Mononuclear cell (primary cell): ENCODE measurements around the gene DRG1. TPM values are rescaled to one million over a fixed set of nuclear protein-coding genes. Genes with fewer than 3 reads are reported as not detected.
"Not testable (repeated sequence)": the region's sequence is repeated elsewhere in the genome, so short reads cannot be mapped to it uniquely, and the experiment has no call there.

Source experiments
- H3K27me3 ChIP-seq: 2 replicates; pipeline ENCODE4 v1.6.0; 2011; ENCODE audit warnings: low read length, control low read depth; ENCODE audit not compliant: insufficient read depth
- H3K4me1 ChIP-seq: 2 replicates; pipeline ENCODE4 v1.5.1; 2011; ENCODE audit warnings: mild to moderate bottlenecking, low read length, control low read depth; ENCODE audit not compliant: insufficient read depth
- H3K4me3 ChIP-seq: 2 replicates; pipeline ENCODE4 v1.5.1; 2011; ENCODE audit warnings: mild to moderate bottlenecking, low read length, moderate library complexity
- H3K9me3 ChIP-seq: 2 replicates; pipeline ENCODE4 v1.5.1; 2011; ENCODE audit warnings: low read depth, mild to moderate bottlenecking, control low read depth, low read length
- total RNA-seq: library from RNA; depleted of rRNA; stranded (reverse); fragments of >200 nt; gene quantifications from one replicate; pipeline ENCODE4 v1.2.3, GENCODE V29; 2012

Gene DRG1
- total RNA-seq, 1 donor, result 48.1 TPM

DNA sequence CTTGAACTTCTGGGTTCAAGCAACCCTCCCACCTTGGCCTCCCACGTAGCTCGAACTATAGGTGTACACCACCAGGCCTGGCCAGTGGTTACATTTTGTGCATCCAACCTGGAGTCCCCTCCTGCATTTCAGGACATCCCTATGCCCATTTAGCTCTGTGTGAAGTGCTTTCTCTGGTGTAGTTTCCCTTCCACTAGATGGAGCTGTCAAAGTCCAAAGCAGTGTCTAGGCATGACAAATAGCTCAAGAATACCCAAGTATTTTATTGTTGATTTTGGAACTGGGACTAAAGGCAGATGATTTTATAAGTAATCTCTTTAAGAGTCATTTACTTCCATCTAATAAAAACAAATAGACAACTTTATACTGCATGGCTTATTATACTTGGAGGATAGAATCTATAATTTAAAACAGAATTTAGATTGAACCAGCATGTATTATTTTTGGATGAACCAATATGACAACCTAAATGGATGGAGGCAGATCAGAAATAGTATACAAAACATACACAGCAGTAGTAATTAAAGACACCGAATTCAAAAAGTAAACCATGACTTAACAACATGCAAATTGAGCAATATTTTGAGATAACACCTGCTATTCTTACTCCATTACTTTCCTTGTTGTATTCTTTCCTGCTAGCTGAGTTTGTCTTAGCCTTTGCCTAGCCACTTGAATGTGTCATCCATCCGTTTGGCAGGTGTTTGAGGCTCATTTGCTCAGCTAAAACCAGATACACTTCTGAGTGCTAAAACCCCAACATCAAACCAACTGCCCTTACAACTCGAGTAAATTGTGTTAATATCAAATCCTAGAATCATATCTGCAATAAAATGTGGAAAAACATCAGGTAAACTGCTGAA is 52.5 kb downstream of the DRG1 start:
- Histone ChIP-seq H3K4me3 (no peak overlapping the region), H3K9me3 (no peaks in the 10 kb centered on the region), H3K4me1 (no peaks in the 10 kb centered on the region), H3K27me3 (no peaks in the 10 kb centered on the region)

DNA sequence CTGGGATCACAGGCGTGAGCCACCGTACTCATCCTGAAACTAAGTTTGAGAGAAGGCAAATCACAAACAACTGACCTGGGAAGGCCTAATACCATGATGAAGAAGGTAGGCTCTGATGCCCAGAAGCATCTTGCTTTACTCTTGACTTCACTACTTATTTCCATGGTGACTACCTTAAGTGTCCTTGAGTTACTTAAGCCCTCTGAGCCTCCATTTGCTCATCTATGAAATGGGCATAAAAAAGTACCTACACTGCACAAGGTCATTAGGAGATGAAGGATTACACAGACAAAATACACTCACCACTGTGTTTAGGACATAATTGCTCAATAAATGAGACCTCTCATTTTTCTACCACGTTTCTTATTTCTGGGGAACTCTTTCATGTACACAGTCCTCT is 62.3 kb downstream of the DRG1 start:
- H3K4me3 ChIP-seq, result no peak overlapping the region
- H3K4me1 ChIP-seq, result no peaks in the 10 kb centered on the region
- no peaks in the 10 kb centered on the region for H3K9me3 ChIP-seq
- H3K27me3 ChIP-seq, result no peaks in the 10 kb centered on the region

DNA sequence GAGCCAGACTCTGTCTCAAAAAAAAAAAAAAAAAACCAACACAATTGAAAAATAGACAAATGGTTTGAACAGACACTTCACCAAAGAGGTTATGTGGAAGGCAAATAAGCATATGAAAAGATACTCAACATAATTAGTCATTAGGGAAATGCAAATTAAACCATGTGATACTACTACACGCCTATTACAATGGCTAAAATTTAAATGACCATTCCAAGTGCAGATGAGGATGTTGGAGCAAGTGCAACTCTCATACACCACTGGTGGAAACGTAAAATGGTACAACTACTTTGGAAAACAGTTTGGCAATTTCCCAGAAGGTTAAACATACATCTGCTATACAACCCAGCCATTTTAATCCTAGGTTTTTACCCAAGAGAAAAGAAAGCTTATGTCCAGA is 65.9 kb downstream of the DRG1 start:
- Histone ChIP-seq H3K4me1 (no peaks in the 10 kb centered on the region), H3K27me3 (no peaks in the 10 kb centered on the region), H3K4me3 (no peak overlapping the region), H3K9me3 (no peaks in the 10 kb centered on the region)

DNA sequence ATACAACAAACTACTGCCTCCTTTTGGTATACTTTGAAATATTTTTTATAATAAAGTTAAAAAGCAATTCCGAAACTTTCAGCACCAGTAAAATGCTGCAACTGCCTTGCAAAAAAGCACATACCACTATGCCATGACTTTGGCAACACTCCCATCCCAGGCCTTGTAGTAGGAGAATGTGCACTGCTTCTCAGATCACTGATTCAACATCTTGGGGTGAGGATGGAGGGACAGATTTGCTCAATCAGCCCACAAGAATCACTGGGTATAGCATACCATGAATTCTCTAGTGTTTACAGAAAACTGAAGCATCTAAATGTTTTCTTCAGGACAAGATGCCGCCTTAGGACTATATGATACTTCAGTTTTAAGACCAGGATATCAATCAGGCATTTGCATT is 75.3 kb downstream of the DRG1 start:
- no peaks in the 10 kb centered on the region for H3K27me3 ChIP-seq

DNA sequence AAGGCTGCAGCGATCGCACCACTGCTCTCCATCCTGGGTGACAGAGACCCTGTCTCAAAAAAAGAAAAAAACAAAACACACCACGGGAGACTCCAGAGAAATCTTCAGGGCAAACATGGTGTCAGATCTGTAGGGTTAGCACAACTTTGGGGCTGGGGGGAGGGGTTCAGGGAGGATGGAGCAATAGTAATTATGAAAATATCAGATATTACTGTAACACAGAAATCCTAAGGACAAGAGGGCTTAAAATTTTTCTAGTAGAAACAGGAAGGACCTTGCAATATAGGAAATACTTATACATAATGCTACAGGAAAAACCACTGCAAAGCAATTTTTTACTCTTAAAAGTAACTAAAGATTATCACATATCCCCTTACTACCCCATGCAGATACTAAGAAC is 76.4 kb downstream of the DRG1 start:
- Histone ChIP-seq H3K9me3 (no peaks in the 10 kb centered on the region), H3K4me1 (peaks cover 6% of the 10 kb centered on the region), H3K27me3 (no peaks in the 10 kb centered on the region), H3K4me3 (no peak overlapping the region)

More for the DNA sequence above, 75.3 kb downstream of the DRG1 start:
- H3K4me3 ChIP-seq, result no peak overlapping the region
- peaks cover 6% of the 10 kb centered on the region for H3K4me1 ChIP-seq
- no peaks in the 10 kb centered on the region for H3K9me3 ChIP-seq

DNA sequence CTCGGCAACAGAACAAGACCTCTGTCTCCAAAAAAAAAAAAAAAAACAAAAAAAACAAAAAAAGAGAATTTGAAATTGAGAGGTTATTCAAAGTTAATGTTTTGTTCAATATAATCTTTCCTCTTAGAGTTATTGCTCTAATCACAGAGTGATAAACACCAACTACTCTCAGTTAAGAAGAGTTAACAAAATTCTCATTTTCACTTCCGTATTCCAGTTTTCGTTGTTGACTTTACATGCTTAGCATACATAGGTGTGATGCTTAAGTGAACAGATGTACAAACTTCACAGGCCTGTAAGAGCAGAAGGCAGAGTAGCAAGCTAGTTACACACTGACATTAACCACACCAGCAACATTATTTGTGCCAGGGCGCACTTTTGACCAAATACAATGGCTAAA is 77.9 kb downstream of the DRG1 start:
- H3K4me1 ChIP-seq, result peaks cover 6% of the 10 kb centered on the region
- H3K27me3 ChIP-seq, result no peaks in the 10 kb centered on the region
- no peaks in the 10 kb centered on the region for H3K9me3 ChIP-seq
- no peak overlapping the region for H3K4me3 ChIP-seq

DNA sequence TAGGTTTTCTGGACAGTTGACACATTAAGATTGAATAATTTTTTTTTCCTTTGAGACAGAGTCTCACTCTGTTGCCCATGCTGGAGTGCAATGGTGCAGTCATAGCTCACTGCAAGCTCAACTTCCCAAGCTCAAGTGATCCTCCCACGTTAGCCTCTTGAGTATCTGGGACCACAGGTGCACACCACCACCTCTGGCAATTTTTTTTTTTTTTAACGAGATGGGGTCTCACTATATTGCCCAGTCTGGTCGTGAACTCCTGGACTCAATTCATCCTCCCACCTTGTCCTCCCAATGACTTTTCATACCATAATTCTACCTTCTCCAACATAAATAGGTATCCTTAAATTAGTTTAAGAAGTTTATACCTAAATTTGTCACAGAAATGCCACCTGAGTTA is 81.7 kb downstream of the DRG1 start:
- H3K4me1 ChIP-seq, result peaks cover 6% of the 10 kb centered on the region
- H3K4me3 ChIP-seq, result no peak overlapping the region
- H3K9me3 ChIP-seq, result no peaks in the 10 kb centered on the region
- H3K27me3 ChIP-seq, result no peaks in the 10 kb centered on the region

DNA sequence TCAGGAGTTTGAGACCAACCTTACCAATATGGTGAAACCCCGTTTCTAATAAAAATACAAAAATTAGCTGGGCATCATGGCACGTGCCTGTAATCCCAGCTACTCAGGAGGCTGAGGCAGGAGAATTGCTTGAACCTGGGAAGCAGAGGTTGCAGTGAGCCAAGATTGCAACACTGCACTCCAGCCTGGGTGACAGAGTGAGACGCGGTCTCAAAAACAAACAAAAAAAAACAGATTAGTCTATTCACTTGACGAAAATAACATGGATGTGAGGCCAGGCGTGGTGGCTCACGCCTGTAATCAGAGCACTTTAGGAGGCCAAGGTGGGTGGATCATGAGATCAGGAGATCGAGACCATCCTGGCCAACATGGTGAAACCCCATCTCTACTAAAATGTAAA is 83.1 kb downstream of the DRG1 start:
- H3K4me3 ChIP-seq, H3K27me3 ChIP-seq, H3K9me3 ChIP-seq, H3K4me1 ChIP-seq: not testable (repeated sequence)

Other genes starting within 250 kb of the DRG1 start
- gene RNF185, start 239.4 kb upstream of the DRG1 start, total RNA-seq, result 15.0 TPM
- 19.7 TPM for gene LIMK2, start 187.3 kb upstream of the DRG1 start, total RNA-seq
- gene PIK3IP1, start 107.1 kb upstream of the DRG1 start, total RNA-seq, result 608 TPM
- gene PATZ1, start 53.3 kb upstream of the DRG1 start, total RNA-seq, result 44.3 TPM
- 21.9 TPM for gene EIF4ENIF1, start 90.2 kb downstream of the DRG1 start, total RNA-seq
- 63.2 TPM for gene SFI1, start 96.9 kb downstream of the DRG1 start, total RNA-seq